ENCODE results near the gene CDK5RAP2. TPM values are rescaled to one million over a fixed set of nuclear protein-coding genes. Genes with fewer than 3 reads are reported as not detected.

The CDK5RAP2 gene
- total and polyA plus RNA-seq, 9 of the 15 experiments (the other 6 are each of a cell fraction or from before 2014, with no cell fraction given) = 19.9 to 68.8 (median 42.2) TPM

- BruUV-seq (replicated peaks) = no TSS peak
- Histone ChIP-seq H2AFZ (ENCODE audit: low read depth, low read length) (no peak overlapping the region), H3K79me2 (ENCODE audit: control insufficient read depth, insufficient read depth, low read length) (no peaks in the 10 kb centered on the region), H3K4me2 (ENCODE audit: insufficient read depth, low read length) (no peak overlapping the region), H3K9me3 (replicated peaks; ENCODE audit: control insufficient read depth, insufficient read depth, low read depth, low read length) (no peaks in the 10 kb centered on the region), H4K20me1 (replicated peaks; ENCODE audit: control insufficient read depth, insufficient read depth, low read length) (no peaks in the 10 kb centered on the region), H3K27me3 (ENCODE audit: control insufficient read depth in 2 of 2, insufficient read depth in 2 of 2, low read length in 2 of 2) (no peaks in the 10 kb centered on the region), H3K4me3 (no peak overlapping the region), H3K36me3 (ENCODE audit: control insufficient read depth, insufficient read depth, low read length) (no peaks in the 10 kb centered on the region; the same call in 2 of the 3 replicates), H3K4me1 (replicated peaks in 1 of 2; ENCODE audit: control insufficient read depth in 2 of 2, insufficient read depth in 2 of 2, low read length in 2 of 2) (no peaks in the 10 kb centered on the region), H3K9ac (ENCODE audit: insufficient read depth in 1 of 2, low read depth in 2 of 2, low read length in 2 of 2) (no peak overlapping the region), H3K27ac (ENCODE audit: extremely low read depth, low read depth, low read length) (no peak overlapping the region), H3K9me1 (ENCODE audit: control insufficient read depth, insufficient read depth, low read length) (no peaks in the 10 kb centered on the region)
- FAIRE-seq (no peak), ATAC-seq (no peak), DNase-seq (ENCODE audit: extremely low read depth in 1 of 4, low spot score in 3 of 4) (no peak)
- in situ Hi-C loops (cut with MboI) (loop anchor here (25.0 kb wide), 1 partner anchor 328 kb away; the partner anchor contains the start of gene TRAF1), intact Hi-C loops (cut with micrococcal nuclease) (loop anchor here (10.0 kb wide), 2 partner anchors 255 to 325 kb away; no protein-coding TSS in a partner anchor)
- WGBS (ENCODE audit: insufficient coverage, low coverage, missing lambda C conversion rate) = 44% methylated on average over 2 of the region's 2 CpGs
- TF ChIP-seq U2AF1 (optimal IDR thresholded peaks at IDR 0.05; ENCODE audit: low read depth, low read length) (no peak), ZNF778 (CRISPR knock-in tag; IDR thresholded peaks at IDR 0.05) (no peak), SRF (CRISPR knock-in tag; IDR thresholded peaks at IDR 0.05) (no peak), MTF1 (CRISPR knock-in tag; IDR thresholded peaks at IDR 0.05; ENCODE audit: borderline replicate concordance) (no peak), CAMTA2 (CRISPR knock-in tag; conservative IDR thresholded peaks at IDR 0.05) (no peak), BCOR (IDR thresholded peaks at IDR 0.05) (no peak), REST (IDR thresholded peaks at IDR 0.05; ENCODE audit: borderline replicate concordance) (no peak), REST (CRISPR knock-in tag; IDR thresholded peaks at IDR 0.05; ENCODE audit: low read depth) (no peak), MYNN (IDR thresholded peaks at IDR 0.05) (no peak), MYNN (CRISPR knock-in tag; IDR thresholded peaks at IDR 0.05) (no peak)
- TF ChIP-seq, protein P1, sequence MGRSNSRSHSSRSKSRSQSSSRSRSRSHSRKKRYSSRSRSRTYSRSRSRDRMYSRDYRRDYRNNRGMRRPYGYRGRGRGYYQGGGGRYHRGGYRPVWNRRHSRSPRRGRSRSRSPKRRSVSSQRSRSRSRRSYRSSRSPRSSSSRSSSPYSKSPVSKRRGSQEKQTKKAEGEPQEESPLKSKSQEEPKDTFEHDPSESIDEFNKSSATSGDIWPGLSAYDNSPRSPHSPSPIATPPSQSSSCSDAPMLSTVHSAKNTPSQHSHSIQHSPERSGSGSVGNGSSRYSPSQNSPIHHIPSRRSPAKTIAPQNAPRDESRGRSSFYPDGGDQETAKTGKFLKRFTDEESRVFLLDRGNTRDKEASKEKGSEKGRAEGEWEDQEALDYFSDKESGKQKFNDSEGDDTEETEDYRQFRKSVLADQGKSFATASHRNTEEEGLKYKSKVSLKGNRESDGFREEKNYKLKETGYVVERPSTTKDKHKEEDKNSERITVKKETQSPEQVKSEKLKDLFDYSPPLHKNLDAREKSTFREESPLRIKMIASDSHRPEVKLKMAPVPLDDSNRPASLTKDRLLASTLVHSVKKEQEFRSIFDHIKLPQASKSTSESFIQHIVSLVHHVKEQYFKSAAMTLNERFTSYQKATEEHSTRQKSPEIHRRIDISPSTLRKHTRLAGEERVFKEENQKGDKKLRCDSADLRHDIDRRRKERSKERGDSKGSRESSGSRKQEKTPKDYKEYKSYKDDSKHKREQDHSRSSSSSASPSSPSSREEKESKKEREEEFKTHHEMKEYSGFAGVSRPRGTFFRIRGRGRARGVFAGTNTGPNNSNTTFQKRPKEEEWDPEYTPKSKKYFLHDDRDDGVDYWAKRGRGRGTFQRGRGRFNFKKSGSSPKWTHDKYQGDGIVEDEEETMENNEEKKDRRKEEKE (IDR thresholded peaks at IDR 0.05; ENCODE audit: borderline replicate concordance in 1 of 2, control insufficient read depth in 1 of 2, low read depth in 2 of 2, low read length in 1 of 2) = no peak
- CTCF ChIA-PET (ENCODE audit: low intra/inter-chr PET ratio) = no interaction called here
- POLR2A ChIA-PET = no interaction called here
Measured at GRCh38 chr9:120609636-120610035, 29.7 kb upstream of the CDK5RAP2 start.

Measured in K562 (cell line).